SK-N-MC (cell line): ENCODE measurements around the gene CHSY3.

Experiments used
- FOXP2 ChIP-seq: optimal IDR thresholded peaks from 2 replicates; pipeline ENCODE3; 2011; ENCODE audit warnings: mild to moderate bottlenecking, moderate library complexity; ENCODE audit not compliant: insufficient read depth; ENCODE audit errors: extremely low read length, control extremely low read depth
- POLR2AphosphoS5 ChIP-seq: IDR thresholded peaks from 2 replicates; pipeline ENCODE4 v1.6.1; 2012; ENCODE audit warnings: mild to moderate bottlenecking, low read depth, low read length, borderline replicate concordance

DNA sequence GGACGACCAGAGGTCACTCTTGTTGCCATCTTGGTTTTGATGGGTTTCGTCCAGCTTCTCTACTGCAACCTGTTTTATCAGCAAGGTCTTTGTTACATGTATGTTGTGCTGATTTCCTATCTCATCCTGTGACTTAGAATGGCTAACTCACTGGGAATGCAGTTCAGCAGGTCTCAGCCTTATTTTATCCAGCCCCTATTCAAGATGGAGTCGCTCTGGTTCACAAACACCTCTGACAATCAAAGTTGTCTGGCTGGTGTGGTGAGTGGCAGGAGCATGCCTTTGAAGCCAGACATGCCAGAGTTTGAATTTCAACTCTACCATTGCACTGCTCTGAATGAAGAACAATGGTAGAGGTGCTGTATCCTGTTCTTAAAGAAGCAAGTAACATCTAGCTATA lies 253.8 kb downstream of the CHSY3 start:
- TF ChIP-seq POLR2AphosphoS5 (no peak), FOXP2 (no peak)
